Neural cell (in vitro differentiated cells): ENCODE results near the gene LPAR1. TPM values are rescaled to one million over a fixed set of nuclear protein-coding genes. Genes with fewer than 3 reads are reported as not detected.

Experiments used
- H2AFZ ChIP-seq: fragments of 200-600, 300-800 bp; sonication (generic), shearing (Covaris generic); 2 replicates; pipeline ENCODE4 v1.6.0; 2014; ENCODE audit warnings: low read depth, mild to moderate bottlenecking, antibody characterized with exemption, low read length, moderate library complexity
- H3F3A ChIP-seq: fragments of 200-600 bp; shearing (Covaris generic); 2 replicates; pipeline ENCODE4 v1.6.1; 2016; ENCODE audit warnings: mild to moderate bottlenecking, moderate library complexity, mixed read lengths, antibody characterized with exemption, low read length; ENCODE audit not compliant: insufficient read depth, poor library complexity, severe bottlenecking
- H3K27ac ChIP-seq: fragments of 200-600, 300-800 bp; sonication (generic), shearing (Covaris generic); 2 replicates; pipeline ENCODE4 v1.5.1; 2014; ENCODE audit warnings: mild to moderate bottlenecking, low read length, moderate library complexity
- H3K27me3 ChIP-seq: fragments of 300-800, 200-600 bp; sonication (generic), shearing (Covaris generic); 2 replicates; pipeline ENCODE4 v1.6.0; 2014; ENCODE audit warnings: mild to moderate bottlenecking, low read depth, low read length, moderate library complexity; ENCODE audit not compliant: insufficient read depth
- H3K36me3 ChIP-seq: fragments of 300-800, 200-600 bp; sonication (generic), shearing (Covaris generic); 2 replicates; pipeline ENCODE4 v1.5.1; 2014; ENCODE audit warnings: mild to moderate bottlenecking, antibody characterized with exemption, low read length, moderate library complexity; ENCODE audit not compliant: insufficient read depth
- H3K4me2 ChIP-seq: fragments of 300-800, 200-600 bp; sonication (generic), shearing (Covaris generic); 2 replicates; pipeline ENCODE4 v1.6.0; 2014; ENCODE audit warnings: mild to moderate bottlenecking, low read length
- H3K4me3 ChIP-seq: fragments of 300-800, 200-600 bp; sonication (generic), shearing (Covaris generic); 2 replicates; pipeline ENCODE4 v1.5.1; 2014; ENCODE audit warnings: mild to moderate bottlenecking, low read length, moderate library complexity
- H3K79me2 ChIP-seq: fragments of 200-600 bp; shearing (Covaris generic); replicated peaks from 2 replicates; pipeline ENCODE4 v1.6.0; 2014; ENCODE audit warnings: mild to moderate bottlenecking, low read length, moderate library complexity; ENCODE audit not compliant: insufficient read depth
- H3K9ac ChIP-seq: fragments of 300-800, 200-600 bp; sonication (generic), shearing (Covaris generic); 2 replicates; pipeline ENCODE4 v1.6.1; 2016; ENCODE audit warnings: mild to moderate bottlenecking, low read length, mixed read lengths
- H3K9me2 ChIP-seq: fragments of 200-600 bp; shearing (Covaris generic); 2 replicates; pipeline ENCODE4 v1.6.1; 2016; ENCODE audit warnings: mild to moderate bottlenecking, low read length, mixed read lengths; ENCODE audit not compliant: insufficient read depth
- H3K9me3 ChIP-seq: fragments of 200-600, 300-800 bp; sonication (generic), shearing (Covaris generic); 2 replicates; pipeline ENCODE4 v1.6.1; 2016; ENCODE audit warnings: mild to moderate bottlenecking, mixed run types, low read length, moderate library complexity, mixed read lengths
- H4K20me1 ChIP-seq: fragments of 200-600 bp; shearing (Covaris generic); 2 replicates; pipeline ENCODE4 v1.6.1; 2016; ENCODE audit warnings: mild to moderate bottlenecking, mixed run types; ENCODE audit not compliant: insufficient read depth
- EP300 ChIP-seq: fragments of 450-650 bp; conservative IDR thresholded peaks from 2 replicates; pipeline ENCODE4 v1.6.1; 2014; ENCODE audit warnings: antibody characterized with exemption, mild to moderate bottlenecking, moderate library complexity; ENCODE audit not compliant: poor library complexity, severe bottlenecking
- EZH2 ChIP-seq: fragments of 200-600, 300-800 bp; shearing (Covaris generic), sonication (generic); IDR thresholded peaks from 2 replicates; pipeline ENCODE4 v1.6.1; 2014; ENCODE audit warnings: antibody characterized with exemption, low read length, borderline replicate concordance, mild to moderate bottlenecking; ENCODE audit not compliant: insufficient read depth, poor library complexity, severe bottlenecking
- MXI1 ChIP-seq: fragments of 450-650 bp; conservative IDR thresholded peaks from 2 replicates; pipeline ENCODE4 v1.6.1; 2014; ENCODE audit warnings: antibody characterized with exemption, mild to moderate bottlenecking; ENCODE audit not compliant: poor library complexity, severe bottlenecking
- POLR2AphosphoS5 ChIP-seq: IDR thresholded peaks from 2 replicates; pipeline ENCODE4 v1.6.1; 2012
- RAD21 ChIP-seq: fragments of 450-650 bp; conservative IDR thresholded peaks from 2 replicates; pipeline ENCODE4 v1.6.1; 2014; ENCODE audit warnings: antibody characterized with exemption, mild to moderate bottlenecking, moderate library complexity
- SMC3 ChIP-seq: fragments of 450-650 bp; conservative IDR thresholded peaks from 2 replicates; pipeline ENCODE4 v1.6.1; 2014; ENCODE audit warnings: antibody characterized with exemption, mild to moderate bottlenecking, moderate library complexity; ENCODE audit not compliant: poor library complexity
- TAF1 ChIP-seq: IDR thresholded peaks from 2 replicates; pipeline ENCODE4 v1.6.1; 2012; ENCODE audit warnings: low read depth
- polyA plus RNA-seq: library from polyadenylated mRNA; depleted of rRNA; stranded (reverse); fragments of >200 nt; gene quantifications from 2 replicates; pipeline ENCODE4 v1.2.3, GENCODE V29; 2014
- TF ChIP-seq, protein P1 (sequence below): IDR thresholded peaks from 2 replicates; pipeline ENCODE4 v1.6.1; 2012; ENCODE audit warnings: borderline replicate concordance
- TF ChIP-seq, protein P2 (sequence below): fragments of 450-650 bp; IDR thresholded peaks from 2 replicates; pipeline ENCODE4 v1.5.1; 2014; ENCODE audit warnings: antibody characterized with exemption, mild to moderate bottlenecking, moderate library complexity; ENCODE audit not compliant: poor library complexity, severe bottlenecking

LPAR1 gene
- polyA plus RNA-seq, 1 donor from 2014 or later = 0.54 TPM

DNA sequence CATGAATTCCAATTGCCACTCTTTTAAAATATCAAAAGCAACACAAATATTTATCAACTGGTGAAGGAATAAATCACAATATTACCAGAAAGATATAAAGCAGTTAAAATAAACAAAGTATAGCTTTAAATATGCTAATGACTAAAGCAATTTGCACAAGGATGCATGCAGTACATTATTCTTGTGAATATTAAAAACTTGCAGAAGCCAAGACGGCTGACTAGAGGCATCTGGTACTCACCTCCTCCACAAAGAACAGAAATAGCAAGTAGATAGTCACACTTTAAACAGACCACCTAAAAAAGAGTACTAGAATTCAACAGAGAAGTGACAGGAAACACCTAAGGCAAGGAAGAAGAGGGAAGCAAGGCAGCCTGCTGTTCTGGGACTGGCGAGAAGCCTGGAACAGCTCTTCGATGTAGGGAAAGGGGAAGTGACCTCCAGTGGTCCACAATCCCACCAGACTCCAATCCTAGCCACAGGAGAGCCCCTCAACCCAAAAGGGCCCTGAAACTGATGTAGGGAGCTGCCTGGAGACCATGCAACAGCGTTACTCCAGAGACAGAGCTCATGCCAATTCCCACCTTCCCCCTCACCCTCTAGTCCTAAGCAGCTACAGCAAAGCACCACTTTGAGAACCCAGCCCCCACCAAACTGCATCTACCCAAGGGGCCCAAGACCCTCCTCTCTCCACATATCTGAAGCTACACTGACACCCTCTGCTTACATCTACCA is 86.3 kb downstream of the LPAR1 start:
- H3F3A ChIP-seq = no peaks in the 10 kb centered on the region
- no peaks in the 10 kb centered on the region for H3K36me3 ChIP-seq
- H4K20me1 ChIP-seq = no peaks in the 10 kb centered on the region
- H3K9me3 ChIP-seq = no peaks in the 10 kb centered on the region
- H3K4me3 ChIP-seq = no peak overlapping the region
- no peak overlapping the region for H3K4me2 ChIP-seq
- no peak overlapping the region for H3K9ac ChIP-seq
- no peaks in the 10 kb centered on the region for H3K27me3 ChIP-seq
- no peaks in the 10 kb centered on the region for H3K9me2 ChIP-seq
- TF ChIP-seq SMC3 = no peak
- no peak for TF ChIP-seq MXI1
- TF ChIP-seq POLR2AphosphoS5 = no peak
- TF ChIP-seq, protein P1, sequence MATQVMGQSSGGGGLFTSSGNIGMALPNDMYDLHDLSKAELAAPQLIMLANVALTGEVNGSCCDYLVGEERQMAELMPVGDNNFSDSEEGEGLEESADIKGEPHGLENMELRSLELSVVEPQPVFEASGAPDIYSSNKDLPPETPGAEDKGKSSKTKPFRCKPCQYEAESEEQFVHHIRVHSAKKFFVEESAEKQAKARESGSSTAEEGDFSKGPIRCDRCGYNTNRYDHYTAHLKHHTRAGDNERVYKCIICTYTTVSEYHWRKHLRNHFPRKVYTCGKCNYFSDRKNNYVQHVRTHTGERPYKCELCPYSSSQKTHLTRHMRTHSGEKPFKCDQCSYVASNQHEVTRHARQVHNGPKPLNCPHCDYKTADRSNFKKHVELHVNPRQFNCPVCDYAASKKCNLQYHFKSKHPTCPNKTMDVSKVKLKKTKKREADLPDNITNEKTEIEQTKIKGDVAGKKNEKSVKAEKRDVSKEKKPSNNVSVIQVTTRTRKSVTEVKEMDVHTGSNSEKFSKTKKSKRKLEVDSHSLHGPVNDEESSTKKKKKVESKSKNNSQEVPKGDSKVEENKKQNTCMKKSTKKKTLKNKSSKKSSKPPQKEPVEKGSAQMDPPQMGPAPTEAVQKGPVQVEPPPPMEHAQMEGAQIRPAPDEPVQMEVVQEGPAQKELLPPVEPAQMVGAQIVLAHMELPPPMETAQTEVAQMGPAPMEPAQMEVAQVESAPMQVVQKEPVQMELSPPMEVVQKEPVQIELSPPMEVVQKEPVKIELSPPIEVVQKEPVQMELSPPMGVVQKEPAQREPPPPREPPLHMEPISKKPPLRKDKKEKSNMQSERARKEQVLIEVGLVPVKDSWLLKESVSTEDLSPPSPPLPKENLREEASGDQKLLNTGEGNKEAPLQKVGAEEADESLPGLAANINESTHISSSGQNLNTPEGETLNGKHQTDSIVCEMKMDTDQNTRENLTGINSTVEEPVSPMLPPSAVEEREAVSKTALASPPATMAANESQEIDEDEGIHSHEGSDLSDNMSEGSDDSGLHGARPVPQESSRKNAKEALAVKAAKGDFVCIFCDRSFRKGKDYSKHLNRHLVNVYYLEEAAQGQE = no peak
- TF ChIP-seq, protein P2, sequence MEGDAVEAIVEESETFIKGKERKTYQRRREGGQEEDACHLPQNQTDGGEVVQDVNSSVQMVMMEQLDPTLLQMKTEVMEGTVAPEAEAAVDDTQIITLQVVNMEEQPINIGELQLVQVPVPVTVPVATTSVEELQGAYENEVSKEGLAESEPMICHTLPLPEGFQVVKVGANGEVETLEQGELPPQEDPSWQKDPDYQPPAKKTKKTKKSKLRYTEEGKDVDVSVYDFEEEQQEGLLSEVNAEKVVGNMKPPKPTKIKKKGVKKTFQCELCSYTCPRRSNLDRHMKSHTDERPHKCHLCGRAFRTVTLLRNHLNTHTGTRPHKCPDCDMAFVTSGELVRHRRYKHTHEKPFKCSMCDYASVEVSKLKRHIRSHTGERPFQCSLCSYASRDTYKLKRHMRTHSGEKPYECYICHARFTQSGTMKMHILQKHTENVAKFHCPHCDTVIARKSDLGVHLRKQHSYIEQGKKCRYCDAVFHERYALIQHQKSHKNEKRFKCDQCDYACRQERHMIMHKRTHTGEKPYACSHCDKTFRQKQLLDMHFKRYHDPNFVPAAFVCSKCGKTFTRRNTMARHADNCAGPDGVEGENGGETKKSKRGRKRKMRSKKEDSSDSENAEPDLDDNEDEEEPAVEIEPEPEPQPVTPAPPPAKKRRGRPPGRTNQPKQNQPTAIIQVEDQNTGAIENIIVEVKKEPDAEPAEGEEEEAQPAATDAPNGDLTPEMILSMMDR = no peak
- no peak for TF ChIP-seq RAD21
- TF ChIP-seq TAF1 = no peak
- no peak for TF ChIP-seq EZH2
- no peak for TF ChIP-seq EP300
- H3K27ac ChIP-seq = no peak overlapping the region
- no peaks in the 10 kb centered on the region for H3K79me2 ChIP-seq
- no peak overlapping the region for H2AFZ ChIP-seq

DNA sequence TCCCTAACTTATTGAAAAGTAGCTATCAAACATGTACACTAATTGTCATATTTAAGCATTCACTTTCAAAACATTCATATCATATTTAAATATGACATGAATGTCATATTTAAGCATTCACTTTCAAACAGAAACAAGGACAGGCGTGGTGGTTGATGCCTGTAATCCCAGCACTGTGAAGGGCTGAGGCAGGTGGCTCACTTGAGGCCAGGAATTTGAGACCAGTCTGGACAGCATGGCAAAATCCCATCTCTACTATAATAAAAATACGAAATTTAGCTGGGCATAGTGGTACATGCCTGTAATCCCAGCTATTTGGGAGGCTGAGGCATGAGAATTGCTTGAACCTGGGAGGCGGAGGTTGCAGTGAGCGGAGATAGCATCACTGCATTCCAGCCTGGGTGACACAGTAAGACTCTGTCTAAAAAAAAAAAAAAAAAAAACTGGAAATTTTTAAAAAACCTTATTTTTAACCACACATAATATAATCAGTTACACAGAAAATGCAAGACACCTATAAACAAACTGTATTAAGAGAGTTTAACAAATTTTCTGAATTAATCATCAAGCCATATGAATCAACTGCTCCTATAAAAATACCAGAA is 88.1 kb downstream of the LPAR1 start:
- H3K9me2 ChIP-seq = no peaks in the 10 kb centered on the region
- H3F3A ChIP-seq = no peaks in the 10 kb centered on the region
- H3K4me2 ChIP-seq = no peak overlapping the region
- H3K79me2 ChIP-seq = no peaks in the 10 kb centered on the region
- H3K4me3 ChIP-seq = no peak overlapping the region
- H3K27me3 ChIP-seq = no peaks in the 10 kb centered on the region
- no peak overlapping the region for H2AFZ ChIP-seq
- no peaks in the 10 kb centered on the region for H4K20me1 ChIP-seq
- H3K36me3 ChIP-seq = no peaks in the 10 kb centered on the region
- TF ChIP-seq, protein P1 = no peak
- TF ChIP-seq SMC3 = no peak
- no peak for TF ChIP-seq RAD21
- no peak for TF ChIP-seq EP300
- no peak for TF ChIP-seq MXI1
- no peak for TF ChIP-seq EZH2
- no peak for TF ChIP-seq POLR2AphosphoS5
- TF ChIP-seq TAF1 = no peak
- H3K27ac ChIP-seq = no peak overlapping the region
- no peak overlapping the region for H3K9ac ChIP-seq
- no peaks in the 10 kb centered on the region for H3K9me3 ChIP-seq
